Right atrium auricular region (tissue), 2 donors: ENCODE data around the gene UBE3B. TPM values are rescaled to one million over a fixed set of nuclear protein-coding genes. Genes with fewer than 3 reads are reported as not detected.
"Not testable (repeated sequence)": the region's sequence is repeated elsewhere in the genome, so short reads cannot be mapped to it uniquely, and the experiment has no call there.

Source experiments
- DNase-seq: peaks from one replicate; pipeline ENCODE4 v3.0.0-alpha.2; 2019; ENCODE audit warnings: low spot score
- H3K27ac ChIP-seq, 2 donors: fragments of 200-600 bp; sonication (generic); 1 replicate in 1 of 2; 2 replicates in 1 of 2; pipeline ENCODE4 v1.5.1; 2016 to 2019
- H3K27me3 ChIP-seq, 2 donors: fragments of 200-600 bp; sonication (generic); one replicate each; pipeline versions ENCODE4 v1.5.1 to v1.6.0; 2017 to 2019
- H3K36me3 ChIP-seq: fragments of 200-600 bp; sonication (generic); one replicate; pipeline ENCODE4 v1.5.1; 2016
- H3K4me1 ChIP-seq, 2 donors: fragments of 200-600 bp; sonication (generic); one replicate each; pipeline versions ENCODE4 v1.5.1 to v1.6.0; 2017 to 2019
- H3K4me3 ChIP-seq, 2 donors: fragments of 200-600 bp; sonication (generic); 1 replicate in 1 of 2; 2 replicates in 1 of 2; pipeline ENCODE4 v1.5.1; 2017 to 2019; ENCODE audit warnings: mild to moderate bottlenecking in 1 of 2, moderate library complexity in 1 of 2
- H3K9me3 ChIP-seq, 2 donors: fragments of 200-600 bp; sonication (generic); one replicate each; pipeline ENCODE4 v1.5.1; 2019
- CTCF ChIP-seq, 2 donors: fragments of 200-600 bp; sonication (generic); IDR thresholded peaks; one replicate each; pipeline ENCODE4 v1.5.1; 2019; ENCODE audit warnings: antibody characterized with exemption in 2 of 2
- total RNA-seq, 2 donors: library from RNA; depleted of rRNA; stranded (reverse); fragments of >200 nt; gene quantifications; one replicate each; pipeline ENCODE4 v1.1.0, GENCODE V29; 2016

The UBE3B gene
- total RNA-seq, 2 donors from 2014 or later = 41.7 to 71.8 TPM

- Histone ChIP-seq H3K9me3 (no peaks in the 10 kb centered on the region), H3K27me3 (no peaks in the 10 kb centered on the region), H3K27ac (no peak overlapping the region), H3K36me3 (no peaks in the 10 kb centered on the region), H3K4me3 (no peak overlapping the region), H3K4me1 (peaks cover 0 to 12% of the 10 kb centered on the region in 2 donors)
- DNase-seq = no peak
- TF ChIP-seq CTCF (IDR thresholded peaks at IDR 0.05) = peak in 1 of 2 donors; percentile 25
Observed at GRCh38 chr12:109433618-109434017, 43.8 kb upstream of the UBE3B start.

DNA sequence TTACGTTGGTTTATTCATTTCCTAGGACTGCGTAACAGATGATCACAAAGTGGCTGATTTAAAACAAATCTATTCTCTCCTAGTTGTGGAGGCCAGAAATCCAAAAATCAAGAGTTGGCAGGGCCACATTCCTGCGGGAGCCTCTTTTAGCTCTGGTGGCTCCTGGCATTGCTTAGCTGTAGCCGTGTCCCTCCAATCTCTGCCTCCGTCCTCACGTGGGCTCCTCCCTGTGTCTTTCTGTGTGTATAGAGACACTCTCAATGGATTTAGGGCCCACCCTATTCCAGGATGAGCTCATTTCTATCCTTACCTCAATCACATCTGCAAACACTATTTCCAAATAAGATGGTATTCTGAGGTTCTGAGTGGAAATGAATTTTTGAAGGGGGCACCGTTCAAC, 42.9 kb upstream of the UBE3B start:
- no peak for TF ChIP-seq CTCF (IDR thresholded peaks at IDR 0.05)
- Histone ChIP-seq H3K27ac (no peak overlapping the region), H3K9me3 (no peaks in the 10 kb centered on the region), H3K36me3 (no peaks in the 10 kb centered on the region), H3K4me3 (no peak overlapping the region), H3K4me1 (peaks cover 0 to 12% of the 10 kb centered on the region in 2 donors), H3K27me3 (no peaks in the 10 kb centered on the region)
- no peak for DNase-seq

DNA sequence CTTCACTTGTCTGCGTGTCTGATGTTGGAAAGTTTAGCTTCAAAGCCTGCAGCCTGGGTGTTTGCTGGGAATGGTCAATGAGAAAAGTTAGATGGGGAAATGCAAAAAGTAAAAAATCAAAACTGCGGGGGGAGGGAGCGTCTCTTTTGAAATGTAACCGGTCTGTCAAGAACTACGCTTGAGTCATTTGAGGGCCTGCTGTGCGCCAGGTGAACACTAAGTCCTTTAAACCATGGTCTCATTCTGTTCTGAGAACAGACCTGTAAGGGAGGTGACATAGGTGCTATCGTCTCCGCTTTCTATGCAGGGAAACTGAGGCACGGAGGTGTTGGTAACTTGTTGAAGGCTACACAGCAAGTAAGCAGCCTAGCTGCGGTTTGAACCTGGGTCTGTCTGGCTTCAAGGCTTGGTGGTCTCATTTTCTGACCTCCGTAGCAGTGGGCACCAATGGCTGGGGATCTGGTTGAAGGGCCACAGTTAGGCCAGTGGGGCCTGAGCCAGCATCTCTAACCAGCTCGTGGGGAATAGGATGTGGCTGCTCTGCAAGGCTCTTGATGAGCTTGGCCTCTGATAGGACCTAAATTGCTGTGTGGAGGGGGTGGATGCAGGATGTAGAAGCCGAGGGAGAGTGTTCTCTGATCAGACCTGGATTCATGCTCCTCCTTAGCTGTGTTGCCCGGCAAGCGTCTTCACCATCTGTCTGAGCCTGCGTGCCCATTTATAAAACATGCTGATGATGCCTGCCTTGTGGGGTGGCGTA, 41.8 kb upstream of the UBE3B start:
- no peaks in the 10 kb centered on the region for H3K27me3 ChIP-seq
- no peak overlapping the region for H3K27ac ChIP-seq
- no peaks in the 10 kb centered on the region for H3K36me3 ChIP-seq
- H3K9me3 ChIP-seq = no peaks in the 10 kb centered on the region
- no peak for TF ChIP-seq CTCF (IDR thresholded peaks at IDR 0.05)
- H3K4me3 ChIP-seq = no peak overlapping the region
- DNase-seq = no peak
- H3K4me1 ChIP-seq = peaks cover 0 to 12% of the 10 kb centered on the region in 2 donors

DNA sequence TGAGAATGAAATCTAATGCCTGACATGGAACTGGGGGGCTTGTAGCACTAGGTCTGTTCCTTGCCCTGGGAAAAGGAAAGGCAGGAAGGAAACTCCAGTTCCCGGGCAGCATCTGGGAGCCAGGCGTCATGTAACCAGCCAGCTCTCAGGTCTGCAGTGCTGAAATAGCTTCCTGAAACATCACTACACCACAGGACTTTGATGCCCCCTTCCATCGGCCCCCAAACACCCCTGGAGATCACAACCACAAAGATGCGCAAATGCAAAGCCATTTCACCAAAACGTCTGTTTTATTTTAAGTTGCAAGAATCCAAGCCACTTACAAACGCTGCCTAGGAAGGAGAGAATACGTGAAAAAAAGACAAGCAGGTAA, 41.3 kb upstream of the UBE3B start:
- H3K4me3 ChIP-seq = no peak overlapping the region
- no peak for DNase-seq
- H3K4me1 ChIP-seq = peaks cover 0 to 12% of the 10 kb centered on the region in 2 donors
- TF ChIP-seq CTCF (IDR thresholded peaks at IDR 0.05) = no peak
- no peaks in the 10 kb centered on the region for H3K27me3 ChIP-seq
- no peak overlapping the region for H3K27ac ChIP-seq
- no peaks in the 10 kb centered on the region for H3K36me3 ChIP-seq
- no peaks in the 10 kb centered on the region for H3K9me3 ChIP-seq

- DNase-seq = no peak
- TF ChIP-seq CTCF (IDR thresholded peaks at IDR 0.05) = no peak
- Histone ChIP-seq H3K4me1 (peaks cover 0 to 8% of the 10 kb centered on the region in 2 donors), H3K27ac (no peak overlapping the region), H3K36me3 (no peaks in the 10 kb centered on the region), H3K9me3 (no peaks in the 10 kb centered on the region), H3K4me3 (no peak overlapping the region), H3K27me3 (no peaks in the 10 kb centered on the region)
Observed at GRCh38 chr12:109439181-109439580, 38.3 kb upstream of the UBE3B start.

DNA sequence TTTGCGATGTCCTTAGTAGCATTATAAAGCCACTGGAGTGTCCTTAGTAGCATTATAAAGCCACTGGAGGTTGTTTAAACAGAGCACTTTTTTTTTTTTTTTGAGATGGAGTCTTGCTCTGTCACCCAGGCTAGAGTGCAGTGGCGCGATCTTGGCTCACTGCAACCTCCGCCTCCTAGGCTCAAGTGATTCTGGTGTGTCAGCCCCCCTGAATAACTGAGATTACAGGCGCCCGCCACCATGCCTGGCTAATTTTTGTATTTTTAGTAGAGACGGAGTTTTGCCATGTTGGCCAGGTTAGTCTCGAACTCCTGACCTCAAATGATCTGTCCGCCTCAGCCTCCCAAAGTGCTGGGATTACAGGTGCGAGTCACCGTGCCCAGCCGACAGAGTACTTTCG, 37.5 kb upstream of the UBE3B start:
- H3K4me1 ChIP-seq = peaks cover 0 to 15% of the 10 kb centered on the region in 2 donors
- not testable (repeated sequence) for DNase-seq, H3K9me3 ChIP-seq

More for the DNA sequence above, 37.5 kb upstream of the UBE3B start:
- H3K4me3 ChIP-seq, H3K36me3 ChIP-seq, H3K27ac ChIP-seq, H3K27me3 ChIP-seq: not testable (repeated sequence)
